Measurements from ENCODE around the gene MAP3K7.

DNA sequence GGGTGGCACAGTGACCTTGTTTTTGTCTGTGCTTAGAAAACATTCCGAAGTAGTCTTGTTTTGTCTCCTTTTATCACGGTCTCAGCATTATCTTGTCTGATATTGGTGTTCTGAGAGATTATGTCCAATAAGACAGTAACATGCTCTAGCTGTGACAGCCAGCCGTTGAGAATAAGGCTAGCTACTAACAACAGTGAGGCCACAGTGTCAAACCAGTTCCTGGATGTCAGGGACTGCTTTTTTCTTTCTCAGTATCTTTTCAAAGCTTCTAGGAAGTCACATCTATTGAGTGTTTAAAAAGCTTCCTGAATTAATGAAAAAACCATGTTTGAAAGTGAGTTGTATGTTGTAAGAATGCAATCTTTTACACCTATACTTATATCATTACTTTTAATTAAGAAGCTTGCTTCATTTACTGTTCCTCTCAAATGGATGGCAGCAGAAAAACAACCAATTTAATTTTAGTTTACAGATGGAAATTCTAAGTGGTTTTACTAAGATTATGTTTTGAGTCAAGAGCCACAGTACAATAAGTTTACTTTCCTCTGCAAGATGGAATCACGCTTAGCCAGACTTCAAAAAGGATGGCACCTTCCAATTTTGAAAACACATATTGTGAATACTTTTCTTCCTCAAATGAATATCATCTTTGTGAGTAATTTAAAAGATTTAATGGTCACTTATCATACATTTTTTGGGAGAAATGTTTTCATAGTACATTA lies 53.1 kb downstream of the MAP3K7 start:
- TF ChIP-seq ZNF384 (IDR thresholded peaks at IDR 0.05) (no peak), ARNT (IDR thresholded peaks at IDR 0.05) (no peak), FOXA1 (IDR thresholded peaks at IDR 0.05) (no peak), BHLHE40 (IDR thresholded peaks at IDR 0.05; ENCODE audit: borderline replicate concordance) (no peak)

Data from HEK293T (cell line).